Measurements from ENCODE around the gene GREM2.

- TF ChIP-seq CTCF (conservative IDR thresholded peaks at IDR 0.05; ENCODE audit: low read depth, low read length) (no peak), EZH2phosphoT487 (IDR thresholded peaks at IDR 0.05; ENCODE audit: borderline replicate concordance, low read length) (no peak), EZH2 (IDR thresholded peaks at IDR 0.05; ENCODE audit: low read length, unreplicated experiment) (no peak)
Measured at GRCh38 chr1:240527086-240527485, 84.9 kb downstream of the GREM2 start.
